ENCODE results near the gene MRPL22.

Gene MRPL22

GRCh38 chr5:155010881-155011280 is 70.0 kb downstream of the MRPL22 start:
- ATAC-seq: no peak
- TF ChIP-seq POU6F1 (CRISPR knock-in tag; IDR thresholded peaks at IDR 0.05; ENCODE audit: borderline replicate concordance, low read depth) (no peak), ZNF70 (CRISPR knock-in tag; IDR thresholded peaks at IDR 0.05) (no peak), ARNTL (CRISPR knock-in tag; IDR thresholded peaks at IDR 0.05; ENCODE audit: borderline replicate concordance, low read depth) (no peak), TOX (CRISPR knock-in tag; IDR thresholded peaks at IDR 0.05; ENCODE audit: borderline replicate concordance) (no peak), ZNF565 (CRISPR knock-in tag; conservative IDR thresholded peaks at IDR 0.05; ENCODE audit: low read depth) (no peak), TCF4 (CRISPR knock-in tag; IDR thresholded peaks at IDR 0.05; ENCODE audit: borderline replicate concordance) (no peak), CREB5 (CRISPR knock-in tag; IDR thresholded peaks at IDR 0.05; ENCODE audit: low read depth) (no peak), OSR1 (CRISPR knock-in tag; IDR thresholded peaks at IDR 0.05) (no peak), PATZ1 (CRISPR knock-in tag; IDR thresholded peaks at IDR 0.05; ENCODE audit: borderline replicate concordance) (no peak)

- ATAC-seq: no peak
- TF ChIP-seq RARB (CRISPR knock-in tag; IDR thresholded peaks at IDR 0.05) (no peak), SNAI2 (CRISPR knock-in tag; IDR thresholded peaks at IDR 0.05) (no peak), PPARA (CRISPR knock-in tag; IDR thresholded peaks at IDR 0.05; ENCODE audit: borderline replicate concordance) (no peak), ZFP30 (CRISPR knock-in tag; IDR thresholded peaks at IDR 0.05) (no peak), BACH2 (CRISPR knock-in tag; IDR thresholded peaks at IDR 0.05; ENCODE audit: borderline replicate concordance) (no peak), ZNF565 (CRISPR knock-in tag; conservative IDR thresholded peaks at IDR 0.05; ENCODE audit: low read depth) (no peak), ZNF70 (CRISPR knock-in tag; IDR thresholded peaks at IDR 0.05) (no peak), ESRRG (CRISPR knock-in tag; IDR thresholded peaks at IDR 0.05) (no peak), ZFP3 (CRISPR knock-in tag; IDR thresholded peaks at IDR 0.05) (no peak), CREB5 (CRISPR knock-in tag; IDR thresholded peaks at IDR 0.05; ENCODE audit: low read depth) (no peak)
Measured at GRCh38 chr5:155013526-155013925, 72.7 kb downstream of the MRPL22 start, which contains the start of gene KIF4B. TSS of gene KIF4B (plus strand) at chr5:155013755. CDS start at chr5:155013860, 105 bp downstream.

GRCh38 chr5:155015239-155015638 is 74.4 kb downstream of the MRPL22 start:
- TF ChIP-seq ZNF565 (CRISPR knock-in tag; conservative IDR thresholded peaks at IDR 0.05; ENCODE audit: low read depth) (no peak), GLIS3 (CRISPR knock-in tag; IDR thresholded peaks at IDR 0.05) (no peak), CREB5 (CRISPR knock-in tag; IDR thresholded peaks at IDR 0.05; ENCODE audit: low read depth) (no peak), POU6F1 (CRISPR knock-in tag; IDR thresholded peaks at IDR 0.05; ENCODE audit: borderline replicate concordance, low read depth) (no peak), ZNF8 (CRISPR knock-in tag; IDR thresholded peaks at IDR 0.05) (no peak), CSDC2 (CRISPR knock-in tag; IDR thresholded peaks at IDR 0.05) (no peak), TSHZ2 (CRISPR knock-in tag; IDR thresholded peaks at IDR 0.05) (no peak), ZNF70 (CRISPR knock-in tag; IDR thresholded peaks at IDR 0.05) (no peak), BACH2 (CRISPR knock-in tag; IDR thresholded peaks at IDR 0.05; ENCODE audit: borderline replicate concordance) (no peak), CSRNP3 (CRISPR knock-in tag; IDR thresholded peaks at IDR 0.05) (no peak), TCF4 (CRISPR knock-in tag; IDR thresholded peaks at IDR 0.05; ENCODE audit: borderline replicate concordance) (no peak)
- no peak for ATAC-seq

Data from SK-N-SH treated with all-trans-retinoic acid at 6 μM for 48 hours (cell line).